ENCODE results near the gene S100A9. TPM values are rescaled to one million over a fixed set of nuclear protein-coding genes. Genes with fewer than 3 reads are reported as not detected.

The S100A9 gene
- total RNA-seq, 1 donor from 2014 or later = 0.91 TPM

GRCh38 chr1:153350321-153350957, 7.2 kb upstream of the S100A9 start:
- H3K4me1 Mint-ChIP-seq (ENCODE audit: low read depth) = no peaks in the 10 kb centered on the region

DNA sequence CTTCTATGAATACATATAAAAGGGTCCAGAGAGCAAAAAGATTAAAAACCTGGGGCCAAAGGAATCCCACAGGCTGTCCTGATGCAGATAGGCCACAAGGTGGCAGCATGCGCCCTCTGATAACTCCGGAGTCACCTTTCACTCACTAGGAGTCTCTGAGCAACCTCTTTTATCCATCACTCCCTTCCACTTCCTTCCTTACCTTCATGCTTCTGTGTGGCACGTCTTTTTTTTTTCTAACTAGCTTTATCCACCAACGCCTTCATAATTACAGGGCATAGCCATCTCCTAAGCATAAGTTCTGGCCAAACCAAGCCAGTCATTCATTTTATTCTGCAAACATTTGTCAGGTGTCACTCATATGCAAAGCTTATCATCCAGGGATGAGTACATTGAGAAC, 5.1 kb upstream of the S100A9 start:
- Mint-ChIP-seq H3K27ac (no peak overlapping the region), H3K4me3 (ENCODE audit: low read depth) (no peak overlapping the region), H3K27me3 (peaks cover 27% of the 10 kb centered on the region), H3K4me1 (ENCODE audit: low read depth) (no peaks in the 10 kb centered on the region), H3K36me3 (ENCODE audit: insufficient read depth) (no peaks in the 10 kb centered on the region), H3K9me3 (ENCODE audit: low read depth) (no peaks in the 10 kb centered on the region)
- TF ChIP-seq, protein P1, sequence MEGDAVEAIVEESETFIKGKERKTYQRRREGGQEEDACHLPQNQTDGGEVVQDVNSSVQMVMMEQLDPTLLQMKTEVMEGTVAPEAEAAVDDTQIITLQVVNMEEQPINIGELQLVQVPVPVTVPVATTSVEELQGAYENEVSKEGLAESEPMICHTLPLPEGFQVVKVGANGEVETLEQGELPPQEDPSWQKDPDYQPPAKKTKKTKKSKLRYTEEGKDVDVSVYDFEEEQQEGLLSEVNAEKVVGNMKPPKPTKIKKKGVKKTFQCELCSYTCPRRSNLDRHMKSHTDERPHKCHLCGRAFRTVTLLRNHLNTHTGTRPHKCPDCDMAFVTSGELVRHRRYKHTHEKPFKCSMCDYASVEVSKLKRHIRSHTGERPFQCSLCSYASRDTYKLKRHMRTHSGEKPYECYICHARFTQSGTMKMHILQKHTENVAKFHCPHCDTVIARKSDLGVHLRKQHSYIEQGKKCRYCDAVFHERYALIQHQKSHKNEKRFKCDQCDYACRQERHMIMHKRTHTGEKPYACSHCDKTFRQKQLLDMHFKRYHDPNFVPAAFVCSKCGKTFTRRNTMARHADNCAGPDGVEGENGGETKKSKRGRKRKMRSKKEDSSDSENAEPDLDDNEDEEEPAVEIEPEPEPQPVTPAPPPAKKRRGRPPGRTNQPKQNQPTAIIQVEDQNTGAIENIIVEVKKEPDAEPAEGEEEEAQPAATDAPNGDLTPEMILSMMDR (IDR thresholded peaks at IDR 0.05; ENCODE audit: unreplicated experiment) = peak; percentile 97
- DNase-seq (ENCODE audit: low spot score, unreplicated experiment) = peak; percentile 48

More at GRCh38 chr1:153350321-153350957, 7.2 kb upstream of the S100A9 start:
- H3K27me3 Mint-ChIP-seq = peaks cover 19% of the 10 kb centered on the region
- TF ChIP-seq, protein P1 (IDR thresholded peaks at IDR 0.05; ENCODE audit: unreplicated experiment) = no peak
- H3K4me3 Mint-ChIP-seq (ENCODE audit: low read depth) = no peak overlapping the region
- H3K36me3 Mint-ChIP-seq (ENCODE audit: insufficient read depth) = no peaks in the 10 kb centered on the region
- DNase-seq (ENCODE audit: low spot score, unreplicated experiment) = no peak
- H3K9me3 Mint-ChIP-seq (ENCODE audit: low read depth) = no peaks in the 10 kb centered on the region
- no peak overlapping the region for H3K27ac Mint-ChIP-seq

- Mint-ChIP-seq H3K27ac (no peak overlapping the region), H3K4me1 (ENCODE audit: low read depth) (no peaks in the 10 kb centered on the region), H3K9me3 (ENCODE audit: low read depth) (no peaks in the 10 kb centered on the region), H3K36me3 (ENCODE audit: insufficient read depth) (no peaks in the 10 kb centered on the region), H3K27me3 (peaks cover 27% of the 10 kb centered on the region), H3K4me3 (ENCODE audit: low read depth) (no peak overlapping the region)
- DNase-seq (ENCODE audit: low spot score, unreplicated experiment) = no peak
- TF ChIP-seq, protein P1 (IDR thresholded peaks at IDR 0.05; ENCODE audit: unreplicated experiment) = peak; percentile 57
These were observed 4.3 kb upstream of the S100A9 start for GRCh38 chr1:153353226-153353947.

DNA sequence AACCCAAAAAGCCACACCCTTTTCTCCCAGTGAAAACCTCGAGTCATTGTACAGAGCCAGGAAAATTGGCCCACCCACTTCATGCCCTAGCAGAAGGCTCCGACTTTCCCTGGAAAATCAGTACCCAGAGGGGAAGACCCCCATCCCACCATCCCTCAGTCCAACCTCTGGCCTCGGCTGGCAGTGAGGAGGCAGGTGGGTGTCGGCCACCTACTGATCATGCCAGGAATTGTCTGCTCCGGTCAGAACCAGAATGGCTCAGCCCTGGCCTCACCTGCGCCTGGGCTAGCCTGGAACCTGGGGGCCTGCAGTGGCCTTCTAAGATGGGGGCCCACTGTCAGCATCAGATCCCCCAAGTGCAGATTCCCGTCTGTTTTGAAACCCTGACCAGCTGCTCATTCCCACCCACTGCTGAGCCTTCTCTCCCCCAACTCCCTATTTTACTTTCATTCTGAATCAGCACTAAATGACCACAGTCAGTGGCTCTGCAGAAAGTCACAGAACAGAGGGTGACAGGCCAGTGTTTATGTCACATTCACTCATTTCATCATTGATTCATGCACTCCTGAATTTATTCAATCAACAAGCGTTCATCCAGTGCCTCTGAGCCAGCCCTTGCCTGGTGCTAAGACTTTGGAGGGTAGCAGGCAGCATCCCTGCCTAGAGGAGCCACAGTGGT, 3.0 kb upstream of the S100A9 start:
- no peaks in the 10 kb centered on the region for H3K36me3 Mint-ChIP-seq (ENCODE audit: insufficient read depth)
- peaks cover 19% of the 10 kb centered on the region for H3K27me3 Mint-ChIP-seq
- H3K9me3 Mint-ChIP-seq (ENCODE audit: low read depth) = no peaks in the 10 kb centered on the region
- no peaks in the 10 kb centered on the region for H3K4me1 Mint-ChIP-seq (ENCODE audit: low read depth)
- no peak overlapping the region for H3K27ac Mint-ChIP-seq
- no peak for DNase-seq (ENCODE audit: low spot score, unreplicated experiment)
- H3K4me3 Mint-ChIP-seq (ENCODE audit: low read depth) = no peak overlapping the region
- TF ChIP-seq, protein P1 (IDR thresholded peaks at IDR 0.05; ENCODE audit: unreplicated experiment) = no peak

DNA sequence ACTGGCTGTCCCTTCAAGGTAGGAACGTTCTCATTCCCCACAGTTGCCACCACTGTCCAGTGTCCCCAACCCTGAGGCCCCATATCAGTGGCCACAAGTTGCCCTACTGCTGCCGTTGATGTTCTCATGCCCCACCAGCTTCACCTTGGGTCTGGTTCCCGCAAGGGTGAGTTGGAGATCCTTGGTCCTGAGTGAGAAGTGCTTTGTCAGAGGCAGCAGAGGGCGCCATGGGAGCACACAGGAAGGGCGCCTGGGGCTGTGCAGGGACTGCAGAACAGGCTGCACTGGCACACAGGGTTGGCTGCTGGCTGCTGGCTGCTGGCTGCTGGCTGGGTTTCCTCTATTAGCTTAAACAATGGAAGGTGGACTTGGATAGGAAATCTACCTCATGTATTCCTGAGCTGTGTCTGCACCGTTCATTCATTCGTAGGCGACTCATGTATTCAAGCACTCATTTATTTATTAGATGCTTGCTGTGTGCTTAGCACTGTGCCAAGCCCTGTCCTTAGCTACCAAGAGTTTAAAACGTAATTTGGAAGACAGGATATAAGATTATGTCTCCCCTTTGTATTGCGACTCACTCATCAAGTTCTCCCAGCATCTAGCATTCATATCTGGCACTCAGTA, 2.1 kb upstream of the S100A9 start:
- TF ChIP-seq, protein P1 (IDR thresholded peaks at IDR 0.05; ENCODE audit: unreplicated experiment) = peak; percentile 51
- no peaks in the 10 kb centered on the region for H3K36me3 Mint-ChIP-seq (ENCODE audit: insufficient read depth)

More for the DNA sequence above, 2.1 kb upstream of the S100A9 start:
- Mint-ChIP-seq H3K27me3 (peaks cover 17% of the 10 kb centered on the region), H3K27ac (no peak overlapping the region), H3K4me1 (ENCODE audit: low read depth) (no peaks in the 10 kb centered on the region), H3K9me3 (ENCODE audit: low read depth) (no peaks in the 10 kb centered on the region), H3K4me3 (ENCODE audit: low read depth) (no peak overlapping the region)
- no peak for DNase-seq (ENCODE audit: low spot score, unreplicated experiment)

All from progenitor cell of endocrine pancreas (in vitro differentiated cells).